ENCODE results near the gene RAD9A. TPM values are rescaled to one million over a fixed set of nuclear protein-coding genes. Genes with fewer than 3 reads are reported as not detected.

The RAD9A gene
- total RNA-seq, 1 donor from 2014 or later = 9.4 TPM

- Mint-ChIP-seq H3K4me1 (ENCODE audit: low read depth, unreplicated experiment) (peaks cover 11% of the 10 kb centered on the region), H3K36me3 (ENCODE audit: low read depth, unreplicated experiment) (peaks cover 1% of the 10 kb centered on the region), H3K27ac (ENCODE audit: unreplicated experiment) (no peak overlapping the region), H3K9me3 (ENCODE audit: unreplicated experiment) (no peaks in the 10 kb centered on the region), H3K4me3 (ENCODE audit: unreplicated experiment) (peak overlapping the region; percentile 94), H3K27me3 (ENCODE audit: low read depth, unreplicated experiment) (peaks cover 4% of the 10 kb centered on the region)
- no peak overlapping the region for H2AFZ ChIP-seq (ENCODE audit: low read depth, low read length)
- peaks cover 17% of the 10 kb centered on the region for H3K4me1 ChIP-seq (ENCODE audit: insufficient read depth, low read length)
- peaks cover 20% of the 10 kb centered on the region for H4K20me1 ChIP-seq (ENCODE audit: insufficient read depth, low read length)
- peak overlapping the region; percentile 97 for H3K4me2 ChIP-seq (ENCODE audit: low read length)
- no peak for DNase-seq (ENCODE audit: low read depth)
- no peaks in the 10 kb centered on the region for H3K36me3 ChIP-seq (ENCODE audit: insufficient read depth, low read length)
- no peak overlapping the region for H3K9ac ChIP-seq (ENCODE audit: low read length)
- no peak overlapping the region for H3K4me3 ChIP-seq (ENCODE audit: insufficient read depth, low read depth, low read length)
- TF ChIP-seq CTCF (IDR thresholded peaks at IDR 0.05; ENCODE audit: insufficient read depth, low read depth, low read length) (no peak), EZH2 (IDR thresholded peaks at IDR 0.05; ENCODE audit: insufficient read depth, low read length) (no peak)
- no peaks in the 10 kb centered on the region for H3K9me3 ChIP-seq (ENCODE audit: insufficient read depth, low read depth, low read length)
- FAIRE-seq = no peak
- peaks cover 15% of the 10 kb centered on the region for H3K79me2 ChIP-seq (ENCODE audit: insufficient read depth, low read length)
- H3K27me3 ChIP-seq (ENCODE audit: insufficient read depth, low read length) = no peaks in the 10 kb centered on the region
- no peak overlapping the region for H3K27ac ChIP-seq (ENCODE audit: low read depth, low read length)
Measured at GRCh38 chr11:67441731-67442351, 50.1 kb downstream of the RAD9A start.

- Histone ChIP-seq H3K4me2 (ENCODE audit: low read length) (peak overlapping the region; percentile 97), H3K79me2 (ENCODE audit: insufficient read depth, low read length) (peaks cover 15% of the 10 kb centered on the region), H3K27me3 (ENCODE audit: insufficient read depth, low read length) (no peaks in the 10 kb centered on the region), H3K9me3 (ENCODE audit: insufficient read depth, low read depth, low read length) (no peaks in the 10 kb centered on the region), H3K4me3 (ENCODE audit: insufficient read depth, low read depth, low read length) (peak overlapping the region; percentile 80), H3K4me1 (ENCODE audit: insufficient read depth, low read length) (peaks cover 12% of the 10 kb centered on the region), H3K36me3 (ENCODE audit: insufficient read depth, low read length) (no peaks in the 10 kb centered on the region), H3K9ac (ENCODE audit: low read length) (peak overlapping the region; percentile 88), H2AFZ (ENCODE audit: low read depth, low read length) (peak overlapping the region; percentile 18), H3K27ac (ENCODE audit: low read depth, low read length) (peak overlapping the region; percentile 33), H4K20me1 (ENCODE audit: insufficient read depth, low read length) (peaks cover 20% of the 10 kb centered on the region)
- FAIRE-seq = no peak
- TF ChIP-seq EZH2 (IDR thresholded peaks at IDR 0.05; ENCODE audit: insufficient read depth, low read length) (no peak), CTCF (IDR thresholded peaks at IDR 0.05; ENCODE audit: insufficient read depth, low read depth, low read length) (no peak)
- Mint-ChIP-seq H3K9me3 (ENCODE audit: unreplicated experiment) (no peaks in the 10 kb centered on the region), H3K4me1 (ENCODE audit: low read depth, unreplicated experiment) (peaks cover 9% of the 10 kb centered on the region), H3K27me3 (ENCODE audit: low read depth, unreplicated experiment) (peaks cover 4% of the 10 kb centered on the region), H3K36me3 (ENCODE audit: low read depth, unreplicated experiment) (peaks cover 1% of the 10 kb centered on the region), H3K4me3 (ENCODE audit: unreplicated experiment) (peak overlapping the region; percentile 94), H3K27ac (ENCODE audit: unreplicated experiment) (peak overlapping the region; percentile 87)
- DNase-seq (ENCODE audit: low read depth) = no peak
Measured at GRCh38 chr11:67442504-67443404, 51.0 kb downstream of the RAD9A start.

All from astrocyte (in vitro differentiated cells and primary cell).